DMS79 (cell line): Measurements from ENCODE around the gene CFAP45.

Experiments
- DNase-seq: peaks from one replicate; lab custom pipeline; 2025; lab: John Stamatoyannopoulos, UW

CFAP45 gene

GRCh38 chr1:159900086-159900680 is at the start of gene CFAP45:
TSS of gene CFAP45 (minus strand) at chr1:159900165. CDS start at chr1:159900098, 67 bp downstream.
- peak; percentile 52 for DNase-seq

GRCh38 chr1:159949123-159949522 is 49.2 kb upstream of the CFAP45 start:
- no peak for DNase-seq

GRCh38 chr1:159947942-159948341 is 48.0 kb upstream of the CFAP45 start:
- DNase-seq = no peak

- no peak for DNase-seq
These were observed 46.5 kb upstream of the CFAP45 start for GRCh38 chr1:159946242-159947187.

GRCh38 chr1:159945483-159946241 is 45.7 kb upstream of the CFAP45 start, which contains the start of gene IGSF9:
TSS of gene IGSF9 (minus strand) at chr1:159945613. CDS start at chr1:159943454, 2,159 bp downstream.
- DNase-seq = peak; percentile 96

- DNase-seq = peak; percentile 49
These were observed 44.9 kb upstream of the CFAP45 start for GRCh38 chr1:159944623-159945455.

GRCh38 chr1:159943908-159944622 is 44.1 kb upstream of the CFAP45 start:
- DNase-seq = peak; percentile 86

GRCh38 chr1:159943278-159943640 is 43.3 kb upstream of the CFAP45 start:
- no peak for DNase-seq

- DNase-seq = no peak
These were observed 42.8 kb upstream of the CFAP45 start for GRCh38 chr1:159942632-159943277.

GRCh38 chr1:159941591-159942560 is 41.9 kb upstream of the CFAP45 start:
- DNase-seq = peak; percentile 88

GRCh38 chr1:159941141-159941540 is 41.2 kb upstream of the CFAP45 start:
- peak; percentile 31 for DNase-seq

- no peak for DNase-seq
These were observed 40.1 kb upstream of the CFAP45 start for GRCh38 chr1:159940006-159940620.

- no peak for DNase-seq
These were observed 39.7 kb upstream of the CFAP45 start for GRCh38 chr1:159939678-159940002.

- DNase-seq = no peak
These were observed 39.1 kb upstream of the CFAP45 start for GRCh38 chr1:159938905-159939677.

- DNase-seq = no peak
These were observed 38.4 kb upstream of the CFAP45 start for GRCh38 chr1:159938211-159938852.

GRCh38 chr1:159937054-159937750 is 37.2 kb upstream of the CFAP45 start:
- DNase-seq = no peak
